Body of pancreas (tissue), 4 donors: ENCODE data around the gene CARD8.

ENCODE experiments used
- POLR2A ChIP-seq, 3 donors: fragments of 450-650 bp; IDR thresholded peaks; one replicate each; pipeline ENCODE4 v1.6.1; 2016; ENCODE audit warnings: antibody characterized with exemption in 3 of 3, mild to moderate bottlenecking in 2 of 3
- TF ChIP-seq, protein P1 (sequence below), 7 experiments: fragments of 450-650 bp in 4 of 7; fragments of 200-600 bp in 3 of 7; sonication (generic) in 3 of 7; IDR thresholded peaks; one replicate each; pipeline ENCODE4 v1.5.1; 2016 to 2019; ENCODE audit warnings: antibody characterized with exemption in 7 of 7

DNA sequence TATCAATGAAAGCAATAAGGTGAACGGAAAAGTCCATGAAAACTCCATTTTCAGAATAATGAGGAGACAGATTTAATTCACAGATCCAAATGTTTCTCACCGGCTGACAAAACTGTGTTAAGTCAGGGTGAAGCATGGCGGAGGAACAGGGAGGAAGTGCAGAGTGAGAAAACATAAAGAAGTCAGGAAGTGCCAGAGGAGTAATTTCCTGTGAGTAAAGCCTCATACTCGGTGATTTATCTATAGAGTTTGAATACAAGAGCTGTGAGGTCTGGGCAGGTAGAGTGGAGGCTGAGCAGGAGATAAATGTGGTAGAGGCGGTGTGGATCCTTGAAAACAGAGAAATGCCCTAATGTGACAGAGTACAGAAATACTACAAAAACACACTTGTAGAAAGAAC is 11.4 kb downstream of the CARD8 start:
- TF ChIP-seq, protein P1, sequence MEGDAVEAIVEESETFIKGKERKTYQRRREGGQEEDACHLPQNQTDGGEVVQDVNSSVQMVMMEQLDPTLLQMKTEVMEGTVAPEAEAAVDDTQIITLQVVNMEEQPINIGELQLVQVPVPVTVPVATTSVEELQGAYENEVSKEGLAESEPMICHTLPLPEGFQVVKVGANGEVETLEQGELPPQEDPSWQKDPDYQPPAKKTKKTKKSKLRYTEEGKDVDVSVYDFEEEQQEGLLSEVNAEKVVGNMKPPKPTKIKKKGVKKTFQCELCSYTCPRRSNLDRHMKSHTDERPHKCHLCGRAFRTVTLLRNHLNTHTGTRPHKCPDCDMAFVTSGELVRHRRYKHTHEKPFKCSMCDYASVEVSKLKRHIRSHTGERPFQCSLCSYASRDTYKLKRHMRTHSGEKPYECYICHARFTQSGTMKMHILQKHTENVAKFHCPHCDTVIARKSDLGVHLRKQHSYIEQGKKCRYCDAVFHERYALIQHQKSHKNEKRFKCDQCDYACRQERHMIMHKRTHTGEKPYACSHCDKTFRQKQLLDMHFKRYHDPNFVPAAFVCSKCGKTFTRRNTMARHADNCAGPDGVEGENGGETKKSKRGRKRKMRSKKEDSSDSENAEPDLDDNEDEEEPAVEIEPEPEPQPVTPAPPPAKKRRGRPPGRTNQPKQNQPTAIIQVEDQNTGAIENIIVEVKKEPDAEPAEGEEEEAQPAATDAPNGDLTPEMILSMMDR (IDR thresholded peaks at IDR 0.05): no peak
- no peak for TF ChIP-seq POLR2A (IDR thresholded peaks at IDR 0.05)
